GM19467 (cell line): ENCODE data around the gene NEK4.
A peak's percentile ranks its signal among the peaks of the same experiment; 100 is the strongest.

Experiments
- ATAC-seq: cut with Tn5 transposase; IDR thresholded peaks from one replicate; pipeline ENCODE4 v1.9.1; 2021; ENCODE audit warnings: mild to moderate bottlenecking, moderate library complexity; ENCODE audit not compliant: unreplicated experiment

NEK4 gene

DNA sequence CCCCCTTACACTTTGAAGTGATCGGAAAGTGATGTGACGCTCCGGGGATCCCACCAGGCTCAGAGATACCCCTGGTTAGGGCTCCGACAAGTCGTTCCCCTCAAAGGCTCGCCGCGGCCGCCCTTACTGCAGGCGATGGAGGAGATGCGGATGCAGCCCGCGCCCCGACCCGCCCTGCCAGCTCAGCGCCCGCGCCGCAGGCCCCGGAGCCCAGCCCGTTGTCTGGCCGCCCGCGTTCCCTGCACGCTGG is 65.4 kb downstream of the NEK4 start:
- ATAC-seq = no peak

DNA sequence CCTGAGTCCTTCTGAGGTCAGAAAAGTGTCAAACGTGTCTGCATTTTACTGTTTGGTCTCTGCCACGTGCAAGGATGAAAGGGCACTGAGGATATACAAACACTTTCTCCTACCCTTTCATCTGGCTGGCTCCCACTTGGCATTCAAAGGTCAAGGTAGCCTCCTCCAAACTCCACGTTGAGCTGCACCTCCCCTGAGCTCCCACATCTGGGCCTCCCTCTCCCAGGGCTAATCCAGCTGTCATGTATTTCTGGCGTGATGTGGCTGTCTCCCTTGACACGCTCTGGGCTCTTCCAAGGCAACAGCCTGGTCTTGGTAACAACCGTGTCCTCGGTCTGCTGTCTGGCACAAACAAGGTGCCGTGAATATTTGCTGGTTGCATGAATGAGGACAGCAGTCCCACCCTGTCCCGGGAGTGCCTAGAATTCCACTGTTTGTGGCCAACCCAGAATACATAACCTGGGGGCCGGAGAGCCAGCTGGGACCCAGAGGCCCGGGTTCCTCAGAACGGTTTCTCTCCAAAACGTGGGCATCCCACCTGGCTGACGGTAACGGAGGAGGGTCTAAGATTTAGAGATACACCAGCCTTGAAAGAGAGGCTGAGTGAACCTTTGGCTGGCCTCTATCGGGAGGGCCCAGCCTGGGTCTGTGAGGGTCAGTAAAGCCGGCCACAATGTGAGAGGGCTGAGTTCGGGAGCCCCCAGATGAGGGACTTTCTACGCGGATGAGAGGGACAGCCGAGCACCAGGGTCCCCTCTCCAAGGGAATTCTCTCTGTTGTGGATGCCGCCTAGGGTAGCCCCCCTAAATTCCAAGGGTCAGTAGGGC is 65.9 kb downstream of the NEK4 start:
- no peak for ATAC-seq

DNA sequence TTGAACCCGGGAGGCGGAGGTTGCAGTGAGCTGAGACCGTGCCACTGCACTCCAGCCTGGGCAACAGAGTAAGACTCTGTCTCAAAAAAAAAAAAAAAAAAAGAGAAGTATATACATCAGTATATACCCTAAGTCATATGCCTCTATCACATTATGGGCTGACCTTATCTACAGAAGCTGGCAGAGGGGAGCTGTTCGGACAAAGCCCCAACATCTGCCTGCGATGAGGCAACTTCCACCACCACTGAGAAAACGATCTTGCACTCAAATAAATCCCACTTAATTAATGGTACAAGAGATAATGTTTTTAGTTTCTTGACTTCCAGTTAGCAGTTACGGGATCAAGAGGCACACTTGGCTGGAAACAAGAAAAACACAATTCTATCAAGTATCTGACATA is 67.4 kb downstream of the NEK4 start:
- no peak for ATAC-seq

DNA sequence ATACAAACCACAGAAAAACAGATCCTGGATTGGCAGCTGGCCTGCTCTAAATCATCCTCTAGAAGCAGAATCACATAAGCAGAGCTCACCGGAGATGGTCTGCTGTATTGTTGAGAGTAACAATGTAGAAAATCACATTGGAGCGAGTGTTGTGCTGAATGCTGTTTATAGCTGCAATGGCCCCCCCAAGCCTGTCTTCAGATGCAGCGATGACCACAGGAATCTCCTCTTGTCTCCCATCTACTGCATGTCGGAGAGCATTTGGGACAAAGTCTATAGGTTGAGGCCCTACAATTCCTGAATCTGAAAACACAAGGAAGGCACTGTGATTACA is 73.1 kb downstream of the NEK4 start:
- no peak for ATAC-seq

DNA sequence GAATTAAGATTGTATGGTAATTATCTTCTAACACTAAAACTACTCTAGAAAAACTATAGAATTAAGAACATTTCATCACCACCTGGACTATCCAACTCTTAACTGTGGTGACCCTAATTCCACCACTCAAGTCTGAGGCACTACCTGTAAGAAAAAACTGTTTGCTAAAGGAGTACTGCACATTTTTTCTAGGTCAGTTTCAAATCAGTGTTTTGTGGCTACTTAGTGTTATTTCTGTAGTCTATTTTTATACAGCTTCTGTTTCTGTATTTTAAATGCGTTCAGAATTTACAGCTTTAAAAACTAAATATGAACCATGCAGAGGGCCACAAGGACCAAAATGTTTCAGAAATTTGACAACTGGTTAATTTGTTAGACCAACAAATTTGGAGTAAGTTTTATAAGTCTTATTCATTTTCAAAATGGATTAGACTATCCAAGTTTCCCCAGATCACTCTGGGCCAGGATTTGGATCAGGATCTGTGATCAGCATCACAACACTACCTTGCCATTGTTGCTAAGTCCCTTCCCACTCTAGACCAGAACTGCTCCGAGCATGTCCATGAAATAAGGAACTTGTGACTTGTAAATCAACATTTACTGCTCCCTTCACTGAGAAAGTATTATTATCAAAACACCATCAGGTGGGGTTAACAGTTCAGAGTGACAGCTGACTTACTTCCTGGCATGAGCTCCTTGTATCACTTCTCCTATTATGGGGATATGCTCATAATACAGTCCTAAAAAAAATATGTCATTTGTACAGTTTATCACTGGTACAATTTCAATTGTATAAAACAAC is 73.7 kb downstream of the NEK4 start:
- no peak for ATAC-seq

DNA sequence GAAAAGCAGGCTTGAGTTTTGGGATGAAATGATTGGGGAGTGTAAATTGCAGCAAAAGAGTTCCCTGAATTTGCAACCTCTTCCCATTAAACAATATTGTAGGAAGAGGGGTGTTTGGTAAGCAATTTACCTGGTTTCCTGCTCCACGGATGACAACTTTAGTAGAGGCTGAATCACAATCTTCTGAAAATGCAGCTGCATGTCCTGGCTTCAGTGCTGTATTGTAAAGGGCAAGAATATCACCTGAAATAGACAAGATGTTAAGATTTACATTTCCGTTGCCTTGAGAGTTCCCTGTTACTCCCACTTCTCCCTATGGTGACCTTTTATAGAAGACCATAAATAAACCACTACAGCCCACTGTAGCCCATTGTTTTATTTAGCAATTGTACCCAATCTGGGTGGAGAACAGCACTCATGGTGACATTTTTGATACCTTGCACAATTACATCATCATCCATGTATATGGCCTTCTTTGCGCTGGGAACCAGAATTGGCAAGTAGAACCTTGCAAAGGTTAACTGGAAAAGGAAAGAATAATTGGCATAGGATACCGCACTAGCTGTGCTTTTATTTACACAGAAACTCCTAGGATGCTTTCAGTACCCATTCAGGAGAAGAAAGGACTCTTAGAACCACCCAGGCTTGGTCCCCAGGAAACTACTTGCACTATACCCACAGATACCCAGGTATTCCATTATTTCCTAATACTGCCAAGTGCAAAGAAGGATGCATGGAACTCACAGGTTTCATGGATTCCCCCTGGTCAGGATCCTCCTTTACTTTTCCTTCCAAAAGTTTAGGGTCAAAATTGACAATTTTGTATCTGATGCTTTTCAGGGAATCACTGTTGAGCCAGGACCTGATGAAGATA is 74.7 kb downstream of the NEK4 start:
- ATAC-seq = no peak

DNA sequence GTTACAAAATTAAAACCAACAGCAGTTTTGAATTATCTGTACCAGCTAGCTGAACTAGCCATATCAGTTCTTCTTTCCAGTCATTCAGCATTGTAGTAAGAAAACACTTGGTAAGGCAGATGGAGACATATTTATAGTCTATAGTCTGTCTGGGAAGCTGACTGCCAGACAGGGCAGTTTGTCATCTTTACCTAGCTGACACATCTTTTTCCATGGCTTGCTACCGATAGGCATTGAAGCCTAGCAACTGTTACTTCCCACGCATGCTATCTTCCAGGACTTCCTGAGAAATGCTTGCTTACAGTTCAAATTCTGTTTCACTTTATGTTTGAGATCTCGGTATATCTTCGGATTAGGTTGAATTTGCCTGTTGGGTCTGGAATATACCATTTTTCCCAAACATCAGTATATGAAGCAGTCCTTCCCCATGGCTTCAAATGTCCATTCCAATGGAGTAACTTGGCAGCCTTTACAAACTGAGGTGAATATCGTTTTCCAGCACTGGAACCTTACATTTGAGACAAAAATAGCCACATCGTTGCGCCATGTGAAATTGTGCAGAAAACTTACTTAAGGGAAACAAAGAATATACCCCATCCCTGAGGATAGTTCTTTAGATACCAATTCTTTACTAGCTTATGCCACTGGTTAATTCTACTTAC is 76.1 kb downstream of the NEK4 start:
- no peak for ATAC-seq

DNA sequence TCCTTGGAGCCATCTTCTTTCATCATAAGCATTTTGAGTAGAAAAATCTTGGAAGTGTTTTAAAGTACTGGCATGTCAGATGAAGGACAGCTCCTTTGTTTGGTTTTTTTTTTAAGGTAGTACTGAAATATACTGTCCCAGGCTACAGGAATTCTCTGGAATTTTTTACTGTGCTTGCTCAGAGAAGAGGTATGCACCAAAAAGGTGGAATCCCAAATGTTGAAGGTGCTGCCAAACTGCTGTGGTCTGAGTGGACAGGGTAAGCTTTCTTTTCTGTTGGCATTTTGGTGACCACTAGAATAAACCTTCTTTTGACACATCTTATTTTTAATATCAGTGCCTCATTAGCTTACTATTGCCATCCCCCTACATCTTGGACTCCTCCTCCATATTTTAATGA is 77.7 kb downstream of the NEK4 start:
- no peak for ATAC-seq

DNA sequence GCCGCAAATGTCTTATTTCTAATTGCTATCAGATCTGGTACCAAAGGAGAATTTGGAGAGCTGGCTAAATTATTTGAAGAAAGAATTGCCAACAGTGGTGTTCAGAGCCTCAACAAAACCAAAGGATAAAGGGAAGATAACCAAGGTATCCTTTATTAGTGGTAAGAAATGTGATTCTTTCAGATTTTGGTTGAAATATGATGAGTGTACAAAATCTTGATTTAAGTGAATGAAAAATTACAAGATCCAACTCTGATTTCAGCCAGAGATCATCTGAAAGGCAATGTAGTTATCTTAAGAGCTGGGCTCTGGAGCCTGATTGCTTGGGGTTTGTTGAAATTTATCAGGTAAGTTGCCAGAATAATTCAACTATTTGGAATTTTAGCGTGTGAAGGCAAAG is 80.2 kb downstream of the NEK4 start:
- ATAC-seq = no peak

DNA sequence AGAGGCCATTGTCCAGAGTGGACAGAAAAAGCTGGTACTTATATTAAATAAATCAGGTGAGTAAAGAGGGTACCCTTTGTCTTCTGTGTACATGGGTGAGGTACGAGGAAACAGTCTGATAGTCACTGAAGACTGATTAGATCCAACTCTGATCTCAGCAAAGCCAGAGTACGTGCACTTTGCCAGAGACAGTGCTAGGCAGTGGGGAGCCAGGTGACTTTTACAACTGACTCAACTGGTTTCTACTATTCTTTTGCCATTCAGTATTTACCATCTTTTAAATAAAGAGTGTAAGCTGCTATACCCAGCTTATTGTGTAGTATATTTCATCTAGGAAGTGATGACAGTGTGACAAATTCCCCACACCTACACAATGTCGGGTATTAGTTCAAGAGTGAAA is 81.6 kb downstream of the NEK4 start:
- no peak for ATAC-seq

DNA sequence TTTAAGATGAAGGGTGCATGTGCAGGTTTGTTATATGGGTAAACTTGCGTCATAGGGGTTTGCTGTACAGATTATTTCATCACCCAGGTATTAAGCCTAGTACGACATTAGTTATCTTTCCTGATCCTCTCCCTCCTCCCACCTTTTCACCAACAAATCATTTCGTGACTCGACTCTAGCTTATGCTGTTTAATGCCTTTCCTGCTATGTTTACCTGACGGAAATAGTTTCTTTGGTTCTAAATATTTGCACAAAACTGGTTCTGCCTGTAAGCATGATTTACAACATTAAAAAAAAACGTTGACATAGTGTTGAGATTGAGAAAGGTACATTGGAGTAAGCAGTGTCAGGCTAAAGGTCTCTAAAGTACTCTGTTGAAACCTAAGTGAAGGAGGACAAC is 82.5 kb downstream of the NEK4 start:
- ATAC-seq = no peak

DNA sequence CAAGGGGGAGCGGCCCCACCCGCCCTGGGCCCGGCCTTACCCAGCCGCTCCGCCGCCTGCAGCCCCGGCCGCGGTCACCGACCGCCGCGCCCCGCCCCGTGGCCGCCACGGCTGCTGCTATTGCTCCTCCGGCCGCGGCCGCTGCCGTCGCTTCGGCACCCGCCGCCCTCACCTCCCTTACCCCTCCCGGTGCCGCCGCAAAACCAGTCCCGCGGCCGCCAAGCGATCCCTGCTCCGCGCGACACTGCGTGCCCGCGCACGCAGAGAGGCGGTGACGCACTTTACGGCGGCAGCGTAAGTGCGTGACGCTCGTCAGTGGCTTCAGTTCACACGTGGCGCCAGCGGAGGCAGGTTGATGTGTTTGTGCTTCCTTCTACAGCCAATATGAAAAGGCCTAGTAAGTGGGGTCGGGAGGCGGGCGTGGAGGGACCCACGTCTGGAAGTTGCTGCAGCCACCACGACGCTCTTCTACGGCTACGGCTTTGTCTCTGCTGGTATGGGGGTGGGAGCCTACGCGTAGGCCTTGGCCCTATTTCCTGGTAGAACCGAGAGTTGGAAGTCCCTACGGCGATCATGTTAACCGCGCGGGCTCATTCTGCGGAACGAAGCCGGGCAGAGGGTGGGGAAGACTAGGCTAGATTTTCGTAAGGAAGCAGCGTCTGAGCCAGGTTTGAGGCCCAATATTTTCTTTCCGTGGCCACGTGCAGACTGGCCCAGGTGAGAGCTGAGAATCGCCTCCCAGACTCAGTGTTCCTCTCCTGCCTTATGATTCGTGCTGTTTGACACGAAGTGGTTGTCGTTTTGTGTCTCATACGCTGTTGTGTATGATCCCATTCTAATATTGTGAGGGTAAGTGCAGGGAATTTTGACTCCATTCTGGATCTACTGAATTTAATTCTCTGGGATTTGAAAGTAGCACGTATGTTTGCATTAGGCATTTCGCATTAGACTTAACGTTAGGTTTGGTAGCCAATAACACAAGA is 84.7 kb downstream of the NEK4 start, which contains the start of the genes GNL3 and PBRM1:
GNL3 (plus strand) TSS at position 324 of the 983 bp plus-strand sequence; CDS start at position 385, 61 bp downstream.
PBRM1 (minus strand) TSS at position 205 of the 983 bp plus-strand sequence.
- ATAC-seq = peak; percentile 73

DNA sequence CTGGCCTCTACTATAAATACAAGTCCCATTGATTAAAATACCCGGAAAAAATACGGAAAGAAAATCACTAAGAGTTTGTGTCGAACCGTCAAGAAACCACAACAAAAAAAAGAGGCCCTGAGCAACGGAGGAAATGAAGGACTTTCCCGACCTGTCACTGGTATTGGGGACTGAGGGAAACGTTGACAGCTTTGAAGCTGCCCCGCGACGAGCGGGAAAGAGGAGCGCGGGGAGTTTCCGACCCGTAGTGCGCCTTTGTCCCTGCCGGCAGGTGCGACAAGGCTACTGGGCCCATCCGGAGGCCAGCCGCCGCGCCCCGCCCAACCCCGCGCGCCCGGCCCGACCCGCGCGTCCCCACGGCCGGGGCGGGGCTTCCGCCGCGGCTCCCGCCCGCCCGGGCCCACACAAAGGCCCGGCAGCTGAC is 85.4 kb downstream of the NEK4 start:
- ATAC-seq = peak; percentile 72

DNA sequence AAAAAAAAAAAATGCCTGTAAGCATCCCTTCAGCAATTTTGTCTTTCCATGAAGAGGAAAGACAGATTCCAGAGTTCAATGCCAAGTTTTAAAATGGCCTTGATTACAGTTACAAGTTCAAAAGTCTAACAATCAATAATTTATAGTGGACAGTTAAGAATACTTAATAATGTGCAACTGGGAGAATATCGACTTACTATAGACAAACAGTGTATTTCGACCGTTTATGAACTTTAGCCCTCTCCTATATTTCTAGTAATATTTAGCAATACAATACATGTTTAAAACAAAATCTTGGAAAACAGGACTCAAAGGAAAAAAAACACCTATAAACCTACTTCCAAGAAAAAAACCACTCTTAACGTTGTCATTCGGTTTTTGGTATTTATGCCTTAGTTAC is 86.6 kb downstream of the NEK4 start:
- no peak for ATAC-seq

DNA sequence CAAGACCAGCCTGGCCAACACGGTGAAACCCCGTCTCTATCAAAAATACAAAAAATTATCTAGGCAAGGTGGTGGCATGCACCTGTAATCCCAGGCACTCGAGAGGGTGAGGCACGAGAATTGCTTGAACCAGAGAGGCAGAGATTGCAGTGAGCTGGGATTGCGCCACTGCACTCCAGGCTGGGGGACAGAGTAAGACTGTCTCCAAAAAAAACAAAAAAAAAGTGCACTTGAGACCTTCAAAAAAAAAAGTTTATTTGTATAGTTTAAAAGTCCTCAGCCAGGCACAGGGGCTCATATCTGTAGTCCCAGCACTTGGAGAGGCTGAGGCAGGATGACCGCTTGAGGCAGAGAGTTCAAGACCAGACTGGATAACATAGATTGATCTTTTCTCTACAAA is 87.1 kb downstream of the NEK4 start:
- no peak for ATAC-seq

DNA sequence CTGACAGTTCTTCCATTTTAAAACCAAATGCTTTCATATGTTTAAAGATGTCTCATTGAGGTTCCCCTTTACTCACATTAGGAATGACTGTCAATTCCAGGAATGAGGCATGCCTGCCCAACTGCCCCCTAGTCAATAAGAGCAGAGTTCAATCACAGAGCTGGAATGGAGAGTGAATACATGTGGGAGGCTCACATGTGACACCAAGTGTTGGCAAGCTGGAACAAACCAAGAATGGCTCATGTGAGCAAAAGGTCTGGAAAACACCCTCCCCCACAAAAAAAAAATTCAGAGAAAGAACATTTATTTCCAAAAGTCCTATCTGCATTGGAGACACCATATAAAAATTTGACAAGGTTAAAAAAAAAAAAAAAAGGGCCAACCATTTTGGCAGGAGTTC is 88.7 kb downstream of the NEK4 start:
- no peak for ATAC-seq

DNA sequence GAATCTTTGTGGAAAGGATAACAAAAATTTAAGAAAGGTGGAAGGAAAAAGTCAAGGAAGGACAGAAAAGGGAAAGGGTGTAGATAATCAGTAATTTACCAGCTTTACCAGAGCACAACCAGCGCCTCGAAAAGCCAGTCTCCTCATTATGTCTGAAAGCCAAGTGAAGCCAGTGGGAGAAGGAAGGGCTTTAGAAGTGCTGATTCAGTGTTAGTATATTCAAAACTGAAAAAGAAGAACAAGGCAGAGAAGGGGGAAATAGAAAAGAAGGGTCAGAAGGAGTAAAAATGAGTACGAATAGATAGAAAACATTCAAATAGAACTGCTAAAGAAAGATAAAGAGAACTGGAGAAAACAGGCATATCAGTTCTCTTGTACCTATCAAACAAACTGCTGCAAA is 89.1 kb downstream of the NEK4 start:
- ATAC-seq = no peak

DNA sequence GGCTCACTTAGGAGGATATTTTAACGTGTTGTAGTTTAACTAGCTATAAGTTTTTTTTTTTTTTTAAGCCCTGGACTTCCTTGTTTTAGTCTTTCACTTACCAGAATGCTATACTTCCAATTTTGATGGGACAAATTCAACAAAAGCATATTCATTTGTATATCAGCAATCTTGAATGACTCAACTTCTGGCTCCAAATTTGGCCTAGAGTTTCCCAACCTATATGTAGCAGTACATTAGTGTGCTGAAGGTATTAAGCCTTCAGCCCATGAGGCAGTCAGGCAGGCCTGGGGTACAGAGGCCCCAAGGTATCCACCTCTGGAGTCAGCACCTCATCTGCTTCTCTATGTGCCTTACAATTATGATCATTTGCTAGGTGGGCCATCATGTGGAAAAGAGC is 90.9 kb downstream of the NEK4 start:
- ATAC-seq = no peak

DNA sequence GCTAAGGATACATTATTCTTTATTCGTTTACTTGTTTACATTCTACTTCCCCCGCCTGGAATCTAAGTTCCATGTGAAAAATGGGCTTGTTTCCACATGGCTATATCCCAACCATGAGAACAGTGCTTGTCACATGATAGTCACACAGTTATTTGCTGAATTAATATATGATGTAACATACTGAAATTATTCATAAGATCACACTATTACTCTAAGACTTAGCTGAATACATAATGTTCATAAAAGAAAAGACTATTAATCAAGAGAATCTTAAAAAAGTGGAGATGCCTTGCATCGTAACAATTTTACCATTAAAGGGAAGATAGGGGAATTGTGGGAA is 91.6 kb downstream of the NEK4 start:
- no peak for ATAC-seq
